NCI-H774 (cell line): Measurements from ENCODE around the gene LTB4R2.

ENCODE experiments used
- DNase-seq: peaks from one replicate; lab custom pipeline; 2025; lab: John Stamatoyannopoulos, UW

LTB4R2 gene

GRCh38 chr14:24277606-24278321 lies 32.2 kb upstream of the LTB4R2 start:
- no peak for DNase-seq

GRCh38 chr14:24278424-24278823 lies 31.5 kb upstream of the LTB4R2 start:
- no peak for DNase-seq

- no peak for DNase-seq
Observed at GRCh38 chr14:24279301-24280186, 30.4 kb upstream of the LTB4R2 start.

- DNase-seq, result no peak
Observed at GRCh38 chr14:24280797-24281460, 29.0 kb upstream of the LTB4R2 start.

GRCh38 chr14:24281636-24282035 lies 28.3 kb upstream of the LTB4R2 start:
- DNase-seq, result no peak

GRCh38 chr14:24282736-24283135 lies 27.2 kb upstream of the LTB4R2 start:
- no peak for DNase-seq

- DNase-seq, result no peak
Observed at GRCh38 chr14:24283796-24284460, 26.0 kb upstream of the LTB4R2 start.

- no peak for DNase-seq
Observed at GRCh38 chr14:24284501-24285035, 25.4 kb upstream of the LTB4R2 start.

- no peak for DNase-seq
Observed at GRCh38 chr14:24285351-24285750, 24.6 kb upstream of the LTB4R2 start.

- DNase-seq, result no peak
Observed at GRCh38 chr14:24286996-24287395, 22.9 kb upstream of the LTB4R2 start.

- no peak for DNase-seq
Observed at GRCh38 chr14:24289649-24290280, 20.2 kb upstream of the LTB4R2 start.

GRCh38 chr14:24290746-24291145 lies 19.2 kb upstream of the LTB4R2 start:
- DNase-seq, result no peak

- DNase-seq, result no peak
Observed at GRCh38 chr14:24291446-24292117, 18.4 kb upstream of the LTB4R2 start.

GRCh38 chr14:24292118-24292807 lies 17.7 kb upstream of the LTB4R2 start:
- no peak for DNase-seq

GRCh38 chr14:24293525-24293924 lies 16.4 kb upstream of the LTB4R2 start:
- DNase-seq, result no peak

GRCh38 chr14:24296341-24297157 lies 13.4 kb upstream of the LTB4R2 start:
- DNase-seq, result peak; percentile 12

GRCh38 chr14:24297190-24297964 lies 12.6 kb upstream of the LTB4R2 start:
- DNase-seq, result no peak

- no peak for DNase-seq
Observed at GRCh38 chr14:24298892-24299254, 11.1 kb upstream of the LTB4R2 start.
